MM.1S (cell line): ENCODE results near the gene ZNF782.

Source experiments
- DNase-seq: peaks from one replicate; pipeline ENCODE4 v3.0.0-alpha.2; 2015
- H2AFZ ChIP-seq: fragments of 300-600 bp; sonication (generic); 2 replicates; pipeline ENCODE4 v1.6.0; 2016; ENCODE audit warnings: antibody characterized with exemption, low read length
- H3F3A ChIP-seq: fragments of 300-600 bp; sonication (generic); 2 replicates; pipeline ENCODE4 v1.6.1; 2016; ENCODE audit warnings: mild to moderate bottlenecking, antibody characterized with exemption, low read length, moderate library complexity, mixed read lengths; ENCODE audit not compliant: insufficient read depth
- H3K27ac ChIP-seq: fragments of 300-600 bp; sonication (generic); 2 replicates; pipeline ENCODE4 v1.5.1; 2016; ENCODE audit warnings: mild to moderate bottlenecking, low read length
- H3K27me3 ChIP-seq: fragments of 300-600 bp; sonication (generic); replicated peaks from 2 replicates; pipeline ENCODE4 v1.6.0; 2016; ENCODE audit warnings: low read length; ENCODE audit not compliant: insufficient read depth
- H3K36me3 ChIP-seq: fragments of 300-600 bp; sonication (generic); replicated peaks from 2 replicates; pipeline ENCODE4 v1.6.1; 2016; ENCODE audit warnings: mild to moderate bottlenecking, low read length, mixed read lengths; ENCODE audit not compliant: insufficient read depth
- H3K4me1 ChIP-seq: fragments of 300-600 bp; sonication (generic); 2 replicates; pipeline ENCODE4 v1.6.1; 2016; ENCODE audit warnings: low read length, mixed read lengths
- H3K4me2 ChIP-seq: fragments of 300-600 bp; sonication (generic); 2 replicates; pipeline ENCODE4 v1.6.0; 2016; ENCODE audit warnings: low read depth, low read length
- H3K4me3 ChIP-seq: fragments of 300-600 bp; sonication (generic); 2 replicates; pipeline ENCODE4 v1.5.1; 2016; ENCODE audit warnings: low read length, mixed read lengths
- H3K79me2 ChIP-seq: fragments of 300-600 bp; sonication (generic); 2 replicates; pipeline ENCODE4 v1.6.1; 2016; ENCODE audit warnings: mixed run types, low read length, mixed read lengths
- H3K9ac ChIP-seq: fragments of 300-600 bp; sonication (generic); 2 replicates; pipeline ENCODE4 v1.6.1; 2016; ENCODE audit warnings: low read length, mixed read lengths
- H3K9me2 ChIP-seq: fragments of 300-600 bp; sonication (generic); replicated peaks from 2 replicates; pipeline ENCODE4 v1.6.1; 2016; ENCODE audit warnings: mild to moderate bottlenecking, low read length, mixed read lengths; ENCODE audit not compliant: insufficient read depth
- H3K9me3 ChIP-seq: fragments of 300-600 bp; sonication (generic); replicated peaks from 2 replicates; pipeline ENCODE4 v1.6.1; 2016; ENCODE audit warnings: mild to moderate bottlenecking, low read length, mixed read lengths; ENCODE audit not compliant: insufficient read depth
- H4K20me1 ChIP-seq: fragments of 300-600 bp; sonication (generic); 2 replicates; pipeline ENCODE4 v1.6.1; 2016; ENCODE audit warnings: mild to moderate bottlenecking, low read length, moderate library complexity, mixed read lengths; ENCODE audit not compliant: insufficient read depth
- CTCF ChIP-seq: fragments of 300-600 bp; sonication (generic); IDR thresholded peaks from 2 replicates; pipeline ENCODE4 v1.5.1; 2016; ENCODE audit warnings: antibody characterized with exemption, low read length, mixed read lengths
- EZH2 ChIP-seq: fragments of 300-600 bp; sonication (generic); optimal IDR thresholded peaks from 2 replicates; pipeline ENCODE3; 2017; ENCODE audit warnings: low read depth, mild to moderate bottlenecking, antibody characterized with exemption, low read length, mixed read lengths
- EZH2phosphoT487 ChIP-seq: fragments of 300-600 bp; sonication (generic); IDR thresholded peaks from 2 replicates; pipeline ENCODE4 v1.6.1; 2018; ENCODE audit warnings: antibody characterized with exemption, low read length

The ZNF782 gene

GRCh38 chr9:96858018-96858573 is 3.8 kb upstream of the ZNF782 start:
- no peak for TF ChIP-seq EZH2phosphoT487
- no peak for TF ChIP-seq EZH2
- TF ChIP-seq CTCF = no peak
- Histone ChIP-seq H3K27ac (no peak overlapping the region), H3K9ac (no peak overlapping the region), H3F3A (no peaks in the 10 kb centered on the region), H3K9me3 (no peaks in the 10 kb centered on the region), H2AFZ (no peak overlapping the region), H3K4me2 (no peak overlapping the region), H3K36me3 (no peaks in the 10 kb centered on the region), H3K4me3 (no peak overlapping the region), H3K27me3 (no peaks in the 10 kb centered on the region), H3K4me1 (peaks cover 4% of the 10 kb centered on the region; the same call in 1 of the 2 replicates), H3K79me2 (peaks cover 6% of the 10 kb centered on the region), H3K9me2 (no peaks in the 10 kb centered on the region), H4K20me1 (no peaks in the 10 kb centered on the region)
- DNase-seq = no peak

- Histone ChIP-seq H3K4me1 (peaks cover 7% of the 10 kb centered on the region; the same call in 1 of the 2 replicates), H3K4me3 (no peak overlapping the region), H3K4me2 (no peak overlapping the region), H3K79me2 (peaks cover 20% of the 10 kb centered on the region), H3K9ac (no peak overlapping the region), H3K36me3 (no peaks in the 10 kb centered on the region), H3K27me3 (no peaks in the 10 kb centered on the region), H3K9me3 (no peaks in the 10 kb centered on the region), H3K9me2 (no peaks in the 10 kb centered on the region), H3F3A (no peaks in the 10 kb centered on the region), H2AFZ (no peak overlapping the region), H3K27ac (no peak overlapping the region), H4K20me1 (no peaks in the 10 kb centered on the region)
- peak; percentile 75 for DNase-seq
- TF ChIP-seq EZH2phosphoT487 (no peak), CTCF (peak; percentile 94)
These were observed 2.3 kb upstream of the ZNF782 start for GRCh38 chr9:96856363-96857286.

GRCh38 chr9:96854651-96855273 is 448 bp upstream of the ZNF782 start:
- no peaks in the 10 kb centered on the region for H3F3A ChIP-seq
- H3K9me2 ChIP-seq = no peaks in the 10 kb centered on the region
- H3K4me1 ChIP-seq = peaks cover 7% of the 10 kb centered on the region; the same call in 1 of the 2 replicates
- no peak for DNase-seq
- peak overlapping the region; percentile 81 for H3K4me2 ChIP-seq
- H3K36me3 ChIP-seq = no peaks in the 10 kb centered on the region
- no peaks in the 10 kb centered on the region for H3K9me3 ChIP-seq
- TF ChIP-seq EZH2phosphoT487 (no peak), EZH2 (no peak), CTCF (no peak)
- H3K27me3 ChIP-seq = no peaks in the 10 kb centered on the region
- H2AFZ ChIP-seq = peak overlapping the region; percentile 81
- peak overlapping the region; percentile 78; the same call in 1 of the 2 replicates for H3K9ac ChIP-seq
- no peaks in the 10 kb centered on the region for H4K20me1 ChIP-seq
- peaks cover 32% of the 10 kb centered on the region for H3K79me2 ChIP-seq
- no peak overlapping the region for H3K27ac ChIP-seq
- H3K4me3 ChIP-seq = peak overlapping the region; percentile 77
